ENCODE results near the gene ZNF608.

ZNF608 gene

GRCh38 chr5:124745007-124745927 lies 1.2 kb downstream of the ZNF608 start:
- peak overlapping the region; percentile 79 for H3K4me3 ChIP-seq (ENCODE audit: low read depth, low read length)
- no peak for TF ChIP-seq CTCF (IDR thresholded peaks at IDR 0.05; ENCODE audit: low read depth, low read length)

- TF ChIP-seq CTCF (IDR thresholded peaks at IDR 0.05; ENCODE audit: low read depth, low read length): no peak
- peak overlapping the region; percentile 79 for H3K4me3 ChIP-seq (ENCODE audit: low read depth, low read length)
Observed at GRCh38 chr5:124744170-124744971, 2.1 kb downstream of the ZNF608 start.

- no peak for TF ChIP-seq CTCF (IDR thresholded peaks at IDR 0.05; ENCODE audit: low read depth, low read length)
- peak overlapping the region; percentile 79 for H3K4me3 ChIP-seq (ENCODE audit: low read depth, low read length)
Observed at GRCh38 chr5:124743602-124744169, 2.8 kb downstream of the ZNF608 start.

- no peak for TF ChIP-seq CTCF (IDR thresholded peaks at IDR 0.05; ENCODE audit: low read depth, low read length)
- peak overlapping the region; percentile 79 for H3K4me3 ChIP-seq (ENCODE audit: low read depth, low read length)
Observed at GRCh38 chr5:124742983-124743601, 3.3 kb downstream of the ZNF608 start.

GRCh38 chr5:124742521-124742920 lies 3.9 kb downstream of the ZNF608 start:
- no peak for TF ChIP-seq CTCF (IDR thresholded peaks at IDR 0.05; ENCODE audit: low read depth, low read length)
- H3K4me3 ChIP-seq (ENCODE audit: low read depth, low read length): peak overlapping the region; percentile 79

- no peak for TF ChIP-seq CTCF (IDR thresholded peaks at IDR 0.05; ENCODE audit: low read depth, low read length)
- peak overlapping the region; percentile 79 for H3K4me3 ChIP-seq (ENCODE audit: low read depth, low read length)
Observed at GRCh38 chr5:124741711-124742496, 4.5 kb downstream of the ZNF608 start.

Data from WI38 (cell line).